ELR (cell line): Measurements from ENCODE around the gene PRKAG1.

Experiments used
- DNase-seq: peaks from one replicate; pipeline ENCODE4 v3.0.0-alpha.2; 2015; ENCODE audit warnings: low read depth

Gene PRKAG1

DNA sequence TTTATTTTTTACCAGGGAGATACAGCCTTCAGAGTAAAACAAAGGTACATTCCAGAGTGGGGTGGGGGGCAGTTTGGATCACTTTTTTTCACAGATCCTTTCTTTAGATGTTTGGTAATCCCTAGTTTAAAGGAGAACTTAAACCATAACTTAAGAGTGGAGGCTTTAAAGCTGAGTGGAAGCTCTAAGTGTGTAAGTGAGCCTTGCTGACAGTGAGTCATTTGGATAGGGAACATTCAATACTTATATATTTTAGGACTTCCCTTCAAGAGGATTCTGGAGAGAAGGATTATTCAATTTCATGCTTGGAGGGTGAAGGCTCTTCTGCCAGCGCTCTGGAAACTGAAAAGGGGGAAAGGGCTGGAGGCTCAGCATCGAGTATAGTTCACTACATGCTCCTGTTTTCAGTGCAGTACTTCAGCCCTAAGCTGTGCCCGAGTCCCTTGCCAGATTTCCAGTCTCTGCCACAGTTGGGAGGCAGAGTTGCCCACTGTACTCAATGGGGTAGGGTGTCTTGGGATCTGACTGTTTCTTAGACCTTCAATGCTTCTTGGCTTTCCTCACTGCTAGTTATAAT, 8.4 kb downstream of the PRKAG1 start:
- DNase-seq, result no peak

DNA sequence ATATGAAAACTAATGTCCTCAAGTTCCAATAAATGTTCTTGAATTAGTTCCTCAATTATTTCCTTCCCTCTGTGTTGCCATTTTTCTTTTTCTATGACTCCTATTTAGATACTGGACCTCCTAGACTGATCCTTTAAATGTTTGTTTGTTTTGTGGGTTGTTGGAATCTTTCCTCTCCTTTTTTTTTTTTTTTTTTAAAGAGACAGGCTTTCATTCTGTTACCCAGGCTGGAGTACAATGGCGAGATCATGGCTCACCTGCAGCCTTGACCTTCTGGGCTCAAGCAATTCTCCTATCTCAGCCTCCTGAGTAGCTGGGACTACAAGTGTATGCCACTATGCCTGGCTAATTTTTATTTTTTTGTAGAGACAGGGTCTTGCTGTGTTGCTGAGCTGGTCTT, 9.6 kb downstream of the PRKAG1 start:
- no peak for DNase-seq

DNA sequence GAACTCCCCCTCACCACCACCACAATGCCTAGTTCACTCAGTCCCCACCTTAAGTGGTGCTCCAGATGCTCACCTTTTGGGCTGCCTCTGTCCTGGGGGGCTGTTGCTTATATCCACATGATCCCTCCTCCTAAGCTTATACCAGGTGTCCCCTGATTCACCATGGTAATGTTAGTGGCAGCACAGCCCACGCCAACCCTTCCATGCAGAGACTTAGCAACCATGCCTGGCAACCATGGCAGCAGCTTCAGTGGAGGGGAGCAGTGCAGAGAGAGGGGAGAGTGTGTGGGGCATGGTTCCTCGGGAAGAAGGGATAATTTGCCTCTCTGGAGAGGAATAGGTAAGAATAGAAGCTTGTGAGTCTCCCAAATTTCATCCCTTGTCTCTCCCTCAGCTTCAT, 18.2 kb downstream of the PRKAG1 start:
- no peak for DNase-seq

DNA sequence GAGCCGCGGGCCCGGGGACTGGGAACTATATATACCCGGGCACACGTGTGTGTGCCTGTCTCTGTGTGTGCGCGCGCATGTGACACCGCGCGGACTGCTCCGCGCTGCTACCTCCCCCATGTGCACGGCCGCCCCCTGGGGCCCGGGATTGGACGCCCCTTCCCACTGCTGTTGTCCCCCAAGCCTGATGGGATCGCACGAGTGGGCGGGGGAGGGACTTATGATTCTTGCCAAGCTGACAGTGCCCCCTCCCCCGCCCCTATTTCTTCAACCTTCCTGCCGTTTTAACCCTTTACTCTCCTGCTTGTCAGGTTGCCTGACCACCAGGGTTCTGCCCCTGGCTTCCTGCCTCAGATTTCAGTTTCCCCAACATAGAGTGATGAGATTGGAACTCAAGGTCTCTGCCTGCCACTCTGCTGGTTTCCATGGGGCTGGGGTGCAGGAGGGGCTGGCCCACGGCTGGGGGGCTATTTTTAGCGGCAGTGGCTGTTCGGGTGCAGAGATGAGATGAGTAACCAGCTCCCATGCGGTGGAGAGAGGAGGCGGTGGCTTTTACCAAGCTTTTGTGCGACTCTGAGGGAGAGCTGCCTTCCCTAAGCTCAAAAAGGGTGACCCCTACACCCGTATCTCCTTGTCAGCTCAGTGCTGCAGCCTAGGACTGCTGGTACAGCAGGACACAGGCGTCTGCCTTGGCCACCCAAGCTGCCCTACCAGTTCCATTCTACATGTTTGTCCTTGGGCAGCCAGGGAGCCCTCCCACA, 19.0 kb downstream of the PRKAG1 start, which contains the start of gene DDN:
DDN (minus strand) TSS at position 5 of the 761 bp plus-strand sequence. CDS start 88 bp downstream, outside the sequence.
- peak; percentile 60 for DNase-seq

DNA sequence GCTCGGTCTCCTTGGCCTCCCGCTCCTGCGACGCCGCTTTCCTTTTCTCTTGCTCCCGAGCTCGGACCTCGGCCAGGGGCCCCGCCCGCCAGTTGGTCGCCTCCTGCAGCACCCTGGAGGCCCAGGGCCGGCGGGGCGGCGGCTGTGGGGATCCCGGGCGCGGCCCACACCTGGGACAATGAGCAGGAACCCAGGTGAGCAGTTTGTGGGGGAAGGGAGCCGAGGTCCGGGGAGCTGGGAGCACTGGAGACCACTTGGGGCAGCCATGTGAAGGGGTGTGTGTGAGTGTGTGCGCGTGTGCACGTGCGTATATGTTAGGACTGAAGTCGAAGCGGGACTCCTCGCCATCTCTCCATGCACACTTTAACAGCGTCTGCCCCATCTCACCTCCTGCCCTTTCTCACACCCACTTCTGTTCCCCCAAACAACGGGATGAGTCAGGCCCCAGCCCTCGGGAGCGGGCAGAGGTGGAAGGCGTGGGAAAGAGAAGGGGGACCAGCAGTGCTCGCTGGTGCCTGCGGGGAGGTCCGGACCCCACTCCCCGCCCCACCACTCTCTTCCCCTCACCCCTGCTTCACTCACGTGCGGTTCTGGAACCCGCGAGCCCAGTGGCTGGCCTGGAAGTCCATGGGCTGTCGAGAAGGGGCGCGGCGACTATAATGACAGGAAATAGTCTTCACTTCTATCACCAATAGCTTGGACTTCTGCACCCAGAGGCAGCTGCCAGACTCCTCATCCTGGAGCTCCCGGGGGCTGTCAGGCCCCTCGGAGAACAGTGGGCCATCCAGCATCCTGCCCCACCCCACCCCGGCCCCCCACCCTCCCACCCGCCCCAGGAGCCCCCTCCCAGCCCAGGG, 19.9 kb downstream of the PRKAG1 start:
- peak; percentile 54 for DNase-seq

DNA sequence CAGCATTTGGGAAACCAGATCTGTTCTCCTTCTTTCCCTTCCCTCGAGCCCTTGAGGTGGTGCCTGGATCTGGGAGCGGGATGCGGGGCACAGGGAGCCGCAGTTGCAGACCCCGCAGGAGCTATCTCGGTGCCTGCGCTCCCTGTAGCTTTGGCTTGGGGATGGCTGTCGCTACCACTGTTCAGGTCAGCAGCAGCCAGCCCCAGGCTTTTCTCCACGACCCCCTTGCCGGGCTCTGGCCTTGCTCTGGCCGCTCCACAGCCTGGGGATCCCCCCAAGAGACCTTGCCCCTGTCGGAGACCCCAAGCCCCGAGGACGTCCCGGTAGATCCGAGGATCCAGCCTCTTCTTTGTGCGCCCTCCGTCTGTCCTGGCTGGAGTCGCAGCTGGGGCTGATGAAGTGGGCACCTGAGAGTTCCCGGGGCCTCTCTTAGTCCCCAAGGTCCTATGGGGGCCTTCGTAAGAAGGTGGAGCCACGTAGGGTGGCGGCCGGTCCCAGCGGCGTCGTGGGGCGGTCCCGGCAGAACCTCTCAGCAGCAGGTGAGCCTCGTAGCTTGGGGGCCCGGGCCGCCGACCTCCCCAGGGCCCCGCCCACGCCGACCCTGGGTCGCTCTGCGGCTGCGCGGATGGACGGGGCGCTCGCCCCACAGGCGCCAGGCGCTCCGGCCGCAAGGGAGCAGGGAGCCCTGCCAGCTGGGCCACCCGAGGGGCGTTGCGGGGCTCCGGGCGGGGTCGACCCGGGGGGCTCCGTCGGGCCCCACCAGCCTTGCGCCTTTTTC, 20.7 kb downstream of the PRKAG1 start:
- DNase-seq, result peak; percentile 43

DNA sequence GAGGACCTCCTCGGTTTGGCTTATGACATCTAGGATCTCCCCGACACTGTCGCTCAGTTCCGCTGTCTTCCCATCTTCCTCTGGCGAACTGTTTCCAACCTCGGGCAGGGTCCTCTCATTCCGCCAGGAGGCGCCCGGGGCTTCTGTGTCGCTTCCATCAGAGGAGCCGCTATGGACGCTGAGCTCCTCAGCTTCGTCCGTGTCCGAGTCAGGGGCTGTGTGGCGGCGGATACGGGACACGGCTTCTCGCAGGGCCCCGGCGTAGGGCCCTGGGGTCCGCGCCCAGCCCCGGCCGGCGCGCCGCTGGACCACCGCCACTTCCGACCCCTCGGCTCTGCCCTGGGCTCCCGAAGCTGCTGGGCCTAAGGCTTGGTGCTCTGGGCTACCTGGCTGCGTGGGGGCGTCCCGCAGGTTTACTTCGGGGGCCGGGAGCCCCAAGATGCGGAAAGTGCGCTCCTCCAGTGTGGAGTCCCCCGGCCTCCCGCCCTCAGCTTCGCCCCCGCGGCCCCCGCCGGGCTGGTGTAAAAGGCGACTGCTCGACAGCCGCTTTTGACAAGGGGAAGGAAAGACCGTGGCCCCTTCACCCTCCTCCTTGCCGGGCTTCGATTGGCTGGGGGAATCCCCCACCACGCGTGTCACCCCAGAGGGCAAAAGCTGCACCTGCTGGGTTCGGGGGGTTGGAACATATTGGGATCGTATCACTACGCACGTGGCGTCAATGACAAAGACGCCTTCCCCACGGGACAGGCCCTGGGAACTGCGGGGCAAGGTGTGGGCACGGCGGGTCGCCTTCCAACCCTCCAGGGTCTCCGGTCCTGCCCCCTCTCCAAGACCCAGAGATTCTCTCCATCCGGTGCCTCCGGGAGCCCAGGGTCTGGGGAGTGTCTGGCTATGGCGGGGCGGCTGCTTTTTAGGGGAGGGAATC, 21.5 kb downstream of the PRKAG1 start:
- DNase-seq, result peak; percentile 87

DNA sequence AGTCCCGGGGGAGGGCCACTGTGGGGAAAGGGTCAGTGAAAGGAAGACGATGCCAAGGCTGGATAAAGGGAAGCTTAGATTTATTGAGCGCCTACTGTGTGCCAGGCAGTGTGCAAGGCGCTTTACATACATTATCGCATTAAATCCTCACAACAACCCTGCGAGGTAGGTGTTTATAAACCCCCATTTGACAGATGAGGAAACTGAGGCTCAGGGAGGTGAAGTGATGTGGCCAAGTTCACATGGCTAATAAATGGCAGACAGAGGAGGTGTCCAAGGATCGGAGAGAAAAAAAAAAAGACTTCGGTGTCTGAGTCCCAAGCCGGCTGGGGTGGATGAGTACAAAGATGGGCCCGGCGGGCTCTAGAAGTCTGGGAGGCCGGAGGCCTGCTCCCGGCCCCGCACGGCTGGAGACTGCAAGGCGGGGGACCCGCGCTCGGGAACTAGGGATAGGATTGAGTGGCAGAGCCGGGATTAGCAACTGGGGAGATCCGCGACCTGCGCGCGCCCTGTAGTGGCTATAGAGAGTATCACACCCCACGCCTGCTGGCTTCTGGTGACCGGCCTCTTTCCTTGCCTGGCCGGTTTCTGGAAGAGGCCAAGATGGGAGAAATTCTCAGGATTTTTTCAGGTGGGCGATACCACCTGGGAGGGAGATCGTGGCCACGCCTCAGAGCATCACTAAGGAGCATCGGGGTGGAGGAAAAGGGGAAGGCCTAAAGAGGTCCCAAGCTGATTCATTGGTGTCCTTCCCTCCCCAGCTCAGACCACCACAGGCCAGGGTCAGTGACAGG, 23.3 kb downstream of the PRKAG1 start:
- peak; percentile 90 for DNase-seq

DNA sequence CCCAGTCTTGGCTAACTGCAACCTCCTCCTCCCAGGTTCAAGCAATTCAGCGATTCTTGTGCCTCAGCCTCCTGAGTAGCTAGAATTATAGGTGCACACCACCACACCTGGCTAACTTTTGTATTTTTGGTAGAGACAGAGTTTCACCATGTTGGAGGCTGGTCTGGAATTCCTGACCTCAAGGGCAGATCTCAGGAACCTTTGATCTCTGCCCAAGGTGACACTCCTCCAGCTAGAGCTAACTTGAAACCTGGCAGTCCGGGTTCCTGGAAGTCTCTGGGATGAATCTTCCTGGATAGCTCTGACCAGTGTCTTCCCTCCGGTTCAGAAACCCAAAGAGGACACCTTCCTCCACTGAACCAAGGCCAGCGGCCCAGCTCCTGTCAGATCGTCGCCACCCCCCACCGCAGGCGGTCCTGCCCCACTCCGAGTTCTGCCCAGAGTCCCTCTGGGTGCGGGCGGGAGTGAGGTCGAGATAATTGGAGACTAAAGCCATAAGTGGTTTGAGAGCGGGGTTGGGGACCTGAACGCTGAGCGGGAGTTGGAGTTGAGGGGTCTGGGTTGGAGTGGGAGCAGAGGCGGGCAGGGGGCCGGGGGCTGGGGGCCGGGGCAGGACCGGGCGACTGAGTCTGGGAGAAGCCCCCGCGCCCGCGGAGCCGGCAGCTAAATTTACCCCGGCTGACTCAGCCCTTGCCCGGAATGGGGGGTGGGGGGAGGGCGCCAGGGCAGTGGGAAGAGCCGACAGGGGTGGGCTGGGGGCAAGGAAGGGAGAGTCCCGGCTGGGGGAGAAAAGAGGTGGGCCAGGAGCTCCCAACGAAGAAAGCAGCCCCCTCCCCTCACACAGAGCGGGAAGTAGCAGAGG, 24.1 kb downstream of the PRKAG1 start:
- no peak for DNase-seq

DNA sequence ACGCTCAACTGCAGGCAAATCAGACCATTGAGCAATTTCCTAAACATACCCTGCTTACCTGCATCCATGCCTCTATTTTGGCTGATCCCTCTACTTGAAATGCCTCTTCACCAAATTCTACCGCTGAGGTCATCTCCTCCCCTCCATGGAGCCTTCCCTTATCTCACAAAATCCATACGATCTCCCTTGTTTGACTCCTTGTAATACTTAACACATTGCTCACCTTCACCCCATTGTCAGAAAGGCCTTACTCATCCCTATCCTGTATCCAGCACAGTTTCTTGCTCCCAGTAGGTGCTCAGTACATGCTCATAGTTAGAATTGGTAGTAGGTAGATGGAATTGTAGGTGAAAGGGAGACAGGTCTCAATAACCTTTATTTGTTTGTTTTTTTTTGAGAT, 24.8 kb downstream of the PRKAG1 start:
- peak; percentile 46 for DNase-seq

DNA sequence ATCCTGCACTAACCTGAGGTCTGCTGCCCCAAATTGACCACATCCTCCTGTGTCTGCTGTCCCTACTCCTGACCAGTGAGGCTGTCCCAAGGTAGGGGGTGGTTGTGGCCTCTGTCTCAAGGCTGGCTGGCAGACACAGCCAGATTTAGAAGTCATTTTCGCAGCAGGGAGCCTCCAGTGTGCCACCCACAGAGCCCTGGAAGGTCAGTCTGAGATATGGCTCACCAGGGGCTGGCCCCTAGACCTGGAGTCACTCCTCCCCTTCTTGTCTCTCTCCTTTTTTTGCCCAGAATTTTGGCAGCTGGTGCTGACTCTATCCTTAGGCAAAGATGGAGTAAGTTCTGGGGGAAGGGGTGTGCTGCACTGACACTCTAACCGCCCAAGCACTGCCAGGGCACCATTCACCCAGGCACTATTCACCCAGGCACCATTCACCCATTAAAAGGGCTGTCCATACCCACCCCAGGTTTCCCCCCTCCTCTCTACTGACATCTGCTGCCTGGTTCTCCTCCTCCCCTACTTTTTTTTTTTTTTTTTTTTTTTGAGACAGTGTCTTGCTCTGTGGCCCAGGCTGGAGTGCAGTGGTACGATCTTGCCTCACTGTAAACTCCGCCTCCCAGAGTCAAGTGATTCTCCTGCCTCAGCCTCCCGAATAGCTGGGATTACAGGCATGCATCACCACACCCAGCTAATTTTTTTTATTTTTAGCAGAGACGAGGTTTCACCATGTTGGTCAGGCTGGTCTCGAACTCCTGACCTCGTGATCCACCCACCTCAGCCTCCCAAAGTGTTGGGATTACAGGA, 27.1 kb downstream of the PRKAG1 start:
- DNase-seq, result no peak

DNA sequence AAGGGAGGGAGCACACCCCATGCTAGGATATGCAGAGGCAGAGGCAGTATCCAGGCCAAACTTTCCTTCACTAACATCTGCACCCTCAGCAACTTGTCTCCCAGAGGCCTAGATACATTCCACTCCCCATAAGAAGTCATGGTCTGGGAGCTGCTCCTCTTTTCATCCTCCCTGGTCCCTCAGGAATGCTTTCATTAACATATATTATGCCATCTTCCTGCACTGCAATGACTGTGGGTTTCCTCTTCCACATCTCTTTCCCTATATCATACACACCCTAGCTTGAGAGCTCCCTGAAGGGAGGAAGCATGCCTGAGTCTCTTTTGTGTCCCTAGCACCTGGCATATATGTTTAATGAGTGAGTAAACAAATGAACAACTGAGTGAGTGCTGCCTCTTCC, 28.0 kb downstream of the PRKAG1 start:
- no peak for DNase-seq

DNA sequence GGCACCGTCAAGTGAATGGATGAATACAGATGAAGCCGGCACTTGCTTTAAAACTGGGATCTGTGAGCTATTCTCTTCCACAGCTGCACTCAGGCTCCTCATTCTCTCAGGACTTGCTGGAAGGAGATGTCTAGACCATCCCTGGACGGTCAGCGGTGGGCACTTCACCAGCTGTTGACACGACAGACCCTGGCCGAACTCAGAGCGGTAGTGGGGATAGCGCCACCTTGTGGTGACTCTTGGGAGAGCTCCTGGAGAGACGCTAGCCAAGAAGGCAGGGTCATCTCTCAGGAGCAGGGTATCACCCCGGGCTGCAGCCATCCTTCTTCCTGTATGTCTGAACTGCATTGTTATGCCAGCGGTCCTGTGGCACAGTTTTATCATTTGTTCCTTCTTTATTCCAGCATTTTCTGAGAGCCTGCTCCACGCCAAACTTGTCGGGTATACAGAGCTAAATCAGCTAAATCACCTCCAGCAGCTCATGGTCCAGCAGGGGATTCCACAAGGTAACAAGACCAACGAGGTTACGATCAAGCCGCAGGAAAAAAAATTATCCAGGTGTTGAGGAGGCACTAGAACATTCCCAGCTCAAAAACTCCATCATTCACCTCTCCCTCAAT, 30.4 kb downstream of the PRKAG1 start:
- DNase-seq, result peak; percentile 69

DNA sequence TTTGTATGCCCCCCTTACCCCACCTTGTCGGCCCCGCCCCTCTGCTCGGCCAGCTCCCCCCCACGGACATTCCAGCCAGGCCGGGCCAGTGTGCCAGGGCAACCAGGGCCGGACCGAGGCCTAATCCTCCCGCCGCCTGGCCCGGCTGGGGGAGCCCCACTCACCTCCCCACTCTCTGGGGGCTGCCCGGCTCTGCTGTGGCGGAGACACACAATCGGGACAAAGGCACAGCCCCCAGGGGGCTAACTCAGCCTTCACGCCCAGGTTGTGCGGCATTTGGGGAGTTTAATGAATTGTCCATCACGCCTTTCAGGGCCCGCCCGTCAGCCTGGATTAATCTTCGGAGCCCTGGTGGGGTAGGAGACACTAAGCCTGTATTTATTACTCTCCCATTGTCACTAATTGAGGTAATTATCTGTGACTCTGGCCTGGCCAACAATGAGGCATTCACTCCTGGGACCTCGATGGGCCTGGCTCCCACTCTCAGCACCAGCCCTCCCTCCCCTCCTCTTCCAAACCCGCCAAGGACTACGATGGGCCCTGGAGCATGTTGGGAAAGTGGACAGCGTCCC, 31.8 kb downstream of the PRKAG1 start:
- DNase-seq, result no peak

DNA sequence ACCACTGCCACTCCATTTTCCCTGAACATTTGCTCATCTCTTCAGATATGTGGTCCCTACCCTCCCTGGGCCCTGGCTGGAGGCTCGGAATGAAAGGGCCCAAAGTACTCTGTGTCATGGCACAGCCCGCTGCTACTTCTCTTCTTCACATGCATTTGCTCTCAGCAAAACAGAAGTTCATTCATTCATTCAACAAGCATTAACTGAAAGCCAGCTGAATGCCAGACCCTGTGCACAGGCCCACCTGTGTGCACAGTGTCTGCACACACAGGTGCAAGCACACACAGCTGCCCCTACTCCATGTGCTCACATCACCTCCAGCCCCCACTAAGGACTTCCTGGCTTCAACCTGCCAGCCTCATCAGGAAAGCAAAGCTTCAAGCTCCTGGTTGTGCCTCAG, 32.7 kb downstream of the PRKAG1 start:
- DNase-seq, result no peak

DNA sequence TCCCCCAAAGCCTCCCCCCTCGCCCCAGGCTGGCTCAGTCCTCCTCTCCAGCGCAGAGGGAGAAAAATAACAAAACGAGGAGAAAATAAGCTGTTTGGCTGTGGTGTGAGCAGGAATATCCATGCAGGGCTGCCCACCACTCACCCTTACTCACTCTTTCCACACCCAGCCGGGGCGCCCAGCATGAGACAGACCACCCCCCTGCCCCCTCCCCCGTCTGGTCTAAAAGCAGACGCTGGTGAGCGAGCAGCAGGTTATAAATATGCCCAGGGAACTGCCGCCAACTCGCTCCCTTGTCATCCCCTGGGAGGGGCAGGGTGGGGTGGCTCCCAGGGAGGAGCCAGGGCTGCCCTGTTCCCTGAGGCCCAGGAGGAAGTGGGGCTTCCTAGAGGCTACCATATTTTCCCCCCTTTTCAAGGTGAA, 33.1 kb downstream of the PRKAG1 start:
- DNase-seq, result no peak

DNA sequence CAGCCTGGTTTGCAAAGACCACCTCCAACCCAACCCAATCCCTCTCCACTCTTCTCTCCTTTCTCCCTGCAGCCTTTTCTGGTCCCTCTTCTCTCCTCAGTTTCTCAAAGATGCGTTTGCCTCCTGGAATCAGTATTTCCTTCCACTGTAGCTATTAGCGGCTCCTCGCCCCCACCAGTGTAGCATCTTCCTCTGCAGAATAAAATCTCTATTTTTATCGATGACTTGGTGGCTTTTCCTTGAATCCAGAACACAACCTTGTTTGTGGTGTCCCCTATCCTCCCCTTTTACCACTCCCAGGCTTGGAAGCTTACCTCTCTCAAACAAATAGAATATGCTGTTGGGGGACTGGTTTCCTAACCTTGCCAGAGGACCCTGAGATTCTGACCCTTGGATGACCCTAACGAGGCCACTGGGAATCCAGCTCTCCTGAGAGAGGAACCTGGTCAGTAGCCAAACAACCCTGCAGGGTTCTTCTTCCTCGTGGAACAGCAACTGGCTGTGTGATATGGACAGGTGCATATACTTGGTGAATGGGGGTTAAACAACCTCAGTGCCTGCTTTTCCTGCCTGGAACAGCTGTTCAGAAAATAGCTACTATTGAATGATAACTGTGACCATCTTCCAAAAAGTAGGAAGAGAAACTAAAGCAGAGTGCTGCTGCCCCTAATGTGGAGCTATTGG, 36.0 kb downstream of the PRKAG1 start:
- no peak for DNase-seq
